GM18907 (cell line): Measurements from ENCODE around the gene UBAC2.
"Not testable (repeated sequence)": the region's sequence is repeated elsewhere in the genome, so short reads cannot be mapped to it uniquely, and the experiment has no call there.

Source experiments
- ATAC-seq: cut with Tn5 transposase; IDR thresholded peaks from one replicate; pipeline ENCODE4 v1.9.1; 2021; ENCODE audit warnings: mild to moderate bottlenecking, moderate library complexity; ENCODE audit not compliant: unreplicated experiment

The UBAC2 gene

DNA sequence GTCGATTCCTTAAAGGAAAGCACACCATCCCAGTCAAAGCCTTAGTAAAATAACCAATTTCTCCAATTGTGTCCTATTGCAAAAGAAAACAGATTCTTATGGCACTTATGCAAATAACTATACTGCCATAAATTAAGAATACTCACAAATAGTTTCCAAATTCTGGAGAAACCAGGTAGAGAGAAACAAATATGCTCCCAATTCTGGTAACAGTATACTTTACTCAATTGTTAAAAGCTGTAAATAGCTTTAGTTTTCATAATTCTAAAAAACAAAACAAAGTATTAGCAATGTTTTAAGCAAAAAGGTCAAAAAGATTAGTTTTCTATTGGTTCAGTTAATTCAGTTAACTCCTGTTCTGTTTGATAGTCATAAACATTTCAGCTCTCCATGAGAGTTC lies 18.2 kb upstream of the UBAC2 start:
- no peak for ATAC-seq

DNA sequence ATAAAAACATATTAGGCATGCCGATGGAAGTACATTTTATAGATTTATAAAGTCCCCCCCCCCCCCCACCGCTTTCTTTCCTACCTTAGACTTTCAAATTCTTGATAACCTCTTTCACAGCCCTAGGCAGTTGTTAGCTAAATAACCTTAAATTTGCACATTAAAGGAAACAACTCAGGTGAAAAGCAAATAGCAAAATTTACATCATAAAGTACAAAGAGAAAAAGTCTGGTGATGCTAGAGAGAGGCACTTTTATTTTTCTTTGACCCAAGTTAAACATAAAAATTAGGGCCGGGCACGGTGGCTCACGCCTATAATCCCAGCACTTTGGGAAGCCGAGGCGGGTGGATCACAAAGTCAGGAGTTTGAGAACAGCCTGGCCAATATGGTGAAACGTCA lies 15.0 kb upstream of the UBAC2 start:
- ATAC-seq = no peak

DNA sequence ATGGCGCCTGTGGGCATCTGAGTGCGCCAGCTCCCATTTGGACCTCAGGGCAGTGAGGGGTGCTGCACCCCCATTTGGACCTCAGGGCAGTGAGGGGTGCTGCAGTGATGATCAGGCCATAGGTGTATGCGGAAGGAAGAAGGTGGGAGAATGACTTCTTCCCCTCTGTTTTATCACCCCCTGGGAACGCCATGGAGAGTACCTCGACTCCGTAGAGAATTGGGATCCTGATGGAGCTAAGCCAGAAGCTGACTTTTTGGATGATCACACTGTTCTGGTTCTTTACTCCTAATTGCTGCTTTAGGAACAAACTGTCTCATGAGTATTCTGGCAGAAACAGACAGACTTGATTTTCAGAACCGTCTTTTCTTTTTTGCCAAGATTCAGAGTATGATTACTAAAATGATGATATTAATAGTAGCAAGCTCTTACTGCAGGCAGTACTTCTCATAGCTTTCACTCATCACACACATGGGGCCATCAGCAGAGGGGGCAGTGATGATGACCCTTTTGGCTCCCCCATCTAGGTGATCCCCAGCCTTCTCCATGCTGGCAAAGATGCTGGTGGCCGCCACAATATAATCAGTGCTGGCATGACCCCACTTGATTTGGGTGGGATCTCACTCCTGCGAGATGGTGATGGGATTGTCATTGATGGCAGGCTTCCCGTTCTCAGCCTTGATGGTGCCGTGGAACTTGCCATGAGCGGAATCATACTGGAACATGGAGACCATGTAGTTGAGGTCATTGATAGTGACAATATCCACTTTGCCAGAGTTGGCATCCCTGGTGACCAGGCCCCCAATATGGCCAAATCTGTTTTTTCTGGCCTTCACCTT lies 10.3 kb upstream of the UBAC2 start:
- ATAC-seq = no peak

DNA sequence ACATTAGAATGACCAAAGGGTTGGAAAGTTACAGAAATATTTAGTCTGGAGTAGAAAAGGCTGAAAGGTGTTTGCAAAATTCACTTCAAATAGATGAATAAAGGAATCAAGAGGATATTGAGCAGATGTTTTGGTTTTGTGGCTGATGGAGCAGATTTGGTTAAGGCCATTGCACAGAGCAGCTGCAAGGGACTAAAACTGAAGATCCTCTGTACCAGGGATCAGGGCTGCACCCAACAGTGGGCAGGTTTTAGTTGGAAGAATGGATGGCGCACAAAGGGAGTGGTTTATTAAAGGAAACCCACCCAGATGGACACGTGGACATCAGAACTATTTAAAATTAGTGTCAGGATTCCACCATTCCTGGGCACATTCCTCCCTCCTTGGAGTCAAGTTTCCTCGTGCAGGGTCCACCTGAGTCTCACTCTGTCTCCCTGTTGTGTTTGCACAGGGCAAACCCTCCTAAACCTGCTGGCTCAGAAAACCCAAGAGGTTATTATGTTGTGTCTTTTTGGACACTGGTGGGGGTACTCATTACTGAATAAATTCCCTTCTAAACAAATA lies 9.2 kb upstream of the UBAC2 start:
- ATAC-seq = no peak

DNA sequence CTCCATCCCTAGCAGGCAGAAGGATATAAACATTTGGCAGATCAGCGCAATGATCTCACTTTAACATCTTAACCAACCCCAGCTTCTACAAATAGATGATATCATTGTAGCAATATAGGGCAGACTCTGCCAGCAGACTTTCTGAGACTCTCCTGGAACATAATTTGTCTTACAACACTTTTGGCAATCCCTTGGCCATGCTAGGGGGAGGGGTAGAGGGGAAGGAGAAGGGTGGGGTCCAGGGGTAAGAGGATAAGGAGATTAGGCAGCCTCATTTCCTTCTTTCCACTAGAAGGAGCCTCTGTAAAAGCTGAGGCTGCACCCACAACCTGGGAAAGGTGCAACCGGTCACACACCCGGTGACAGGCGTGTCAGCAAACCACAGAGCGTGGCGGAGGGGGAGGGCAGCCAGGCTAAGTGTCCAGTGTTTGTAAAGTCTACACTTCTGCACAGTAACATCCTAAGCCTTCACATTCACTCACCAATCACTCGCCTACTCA lies 8.7 kb upstream of the UBAC2 start:
- no peak for ATAC-seq

DNA sequence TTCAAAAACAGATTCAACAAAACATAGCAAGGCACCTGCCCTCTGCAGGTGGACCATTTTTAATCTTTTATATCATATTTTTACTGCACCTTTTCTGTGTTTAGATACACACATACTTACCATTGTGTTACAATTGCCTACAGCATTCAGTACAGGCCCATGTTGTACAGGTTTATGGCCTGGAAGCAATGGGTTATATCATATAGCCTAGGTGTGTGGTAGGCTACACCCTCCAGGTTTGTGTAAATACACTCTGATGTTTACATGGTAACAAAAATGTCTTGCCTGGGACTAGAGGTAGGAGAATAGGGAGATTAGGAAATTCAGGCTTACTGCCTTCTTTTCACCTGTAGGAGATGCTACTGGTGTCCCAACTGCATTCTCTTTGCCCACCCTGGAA lies 8.2 kb upstream of the UBAC2 start:
- ATAC-seq = no peak

DNA sequence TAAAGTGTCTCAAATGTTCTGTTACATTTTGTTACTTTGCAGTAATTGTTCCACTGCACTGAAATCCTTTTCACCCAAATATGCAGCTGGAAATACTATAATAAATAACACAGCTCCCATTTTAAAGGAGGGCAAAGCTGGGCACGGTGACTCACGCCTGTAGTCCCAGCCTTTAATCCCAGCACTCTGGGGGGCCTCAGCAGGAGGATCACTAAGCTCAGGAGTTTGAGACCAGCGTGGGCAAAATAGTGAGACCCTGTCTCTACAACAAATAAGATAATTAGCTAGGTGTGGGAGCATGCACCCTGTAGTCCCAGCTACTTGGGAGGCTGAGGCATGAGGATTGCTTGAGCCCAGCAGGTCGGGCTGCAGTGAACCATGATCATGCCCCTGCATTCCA lies 7.5 kb upstream of the UBAC2 start:
- no peak for ATAC-seq

DNA sequence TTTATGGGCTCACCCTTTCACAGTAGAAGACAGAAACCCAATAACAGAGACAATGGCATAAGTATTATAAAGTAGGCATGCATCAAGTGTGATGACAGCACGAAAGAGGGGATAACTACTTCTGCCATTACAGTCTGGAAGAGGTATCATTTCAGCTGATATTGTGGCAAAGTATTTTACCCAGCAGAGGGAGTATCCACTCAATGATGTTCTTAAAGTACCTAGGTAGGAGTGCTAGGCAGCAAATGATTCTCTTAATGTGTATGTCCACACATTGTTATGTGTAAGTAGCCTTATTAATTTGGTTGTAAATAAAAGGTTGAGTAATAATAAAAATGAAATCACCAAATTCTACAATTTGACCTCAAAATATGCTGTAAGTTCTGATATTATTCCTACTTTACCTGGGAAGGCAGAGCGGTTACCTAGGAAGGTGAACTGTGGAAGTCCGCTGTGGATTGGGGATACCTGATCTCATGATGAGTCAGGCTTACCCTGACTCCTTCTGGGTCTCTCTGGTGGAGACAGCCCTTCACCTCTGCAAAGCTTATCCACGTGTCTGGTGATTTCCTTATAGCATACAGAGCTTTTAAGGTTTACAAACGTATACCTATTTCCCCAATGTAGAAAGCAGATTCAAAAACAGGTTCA lies 4.1 kb upstream of the UBAC2 start:
- no peak for ATAC-seq

DNA sequence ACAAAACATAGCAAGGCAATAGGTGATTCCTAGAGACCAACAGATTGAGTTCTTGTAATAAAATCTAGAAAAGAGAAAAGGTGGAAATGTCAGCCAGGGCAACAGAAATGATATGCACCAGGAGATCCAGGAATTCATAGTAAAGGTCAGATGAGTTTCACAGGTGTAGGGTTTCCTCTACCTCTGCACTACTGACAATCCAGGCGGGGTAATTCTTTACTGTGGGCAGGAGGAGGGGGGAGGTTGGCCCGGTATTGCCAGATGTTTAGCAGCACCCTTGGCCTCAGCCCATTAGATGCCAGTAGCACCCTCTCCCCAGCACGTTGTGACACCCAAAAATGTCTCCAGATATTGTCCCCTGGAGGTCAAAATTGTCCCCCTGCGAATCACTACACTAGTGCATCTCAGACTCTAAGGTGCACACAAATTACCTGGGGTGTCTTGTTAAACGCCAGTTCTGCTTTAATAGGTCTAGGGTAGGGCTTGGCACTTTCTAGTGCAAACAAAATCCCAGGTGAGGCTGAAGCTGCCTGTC lies 3.5 kb upstream of the UBAC2 start:
- no peak for ATAC-seq

DNA sequence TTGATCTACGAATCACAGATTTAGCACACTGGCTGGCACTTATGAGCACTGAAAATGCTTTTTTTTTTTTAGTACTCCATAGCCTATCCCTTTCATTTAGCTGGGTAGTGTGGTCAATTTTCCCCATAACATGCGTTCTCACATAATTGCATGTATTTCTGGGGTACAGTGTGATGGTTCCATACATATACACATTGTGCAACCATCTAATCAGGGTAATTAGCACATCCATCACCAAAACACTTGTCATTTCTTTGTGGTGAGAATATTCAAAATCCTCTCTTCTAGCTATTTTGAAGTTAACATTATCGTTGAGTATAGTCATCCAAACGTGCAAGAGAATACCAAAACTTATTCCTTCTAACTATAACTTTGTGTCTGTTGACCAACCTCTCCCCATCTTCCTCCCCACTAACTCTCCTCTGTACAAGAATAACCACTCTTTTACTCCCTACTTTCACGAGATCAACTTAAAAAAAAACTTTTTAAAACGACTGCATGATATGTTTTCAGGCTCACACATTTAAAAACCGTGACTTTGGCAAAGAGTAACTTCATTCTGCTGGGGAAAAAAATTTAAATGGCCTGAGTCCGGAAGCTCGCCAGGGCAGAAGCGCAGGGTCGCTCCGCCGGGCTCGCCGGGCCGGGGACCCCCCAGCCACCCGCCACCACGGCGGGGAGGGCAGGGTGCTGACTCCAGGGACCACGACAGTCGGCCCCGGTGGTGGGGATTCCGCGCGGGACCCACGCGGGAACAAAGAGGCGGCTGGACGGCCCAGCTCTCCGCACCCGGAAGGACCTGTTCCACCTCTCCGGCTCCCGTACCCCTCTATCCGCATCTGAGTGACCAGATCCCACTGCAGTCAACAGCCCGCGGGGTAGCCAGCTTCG lies 868 bp upstream of the UBAC2 start:
- ATAC-seq = peak; percentile 4

DNA sequence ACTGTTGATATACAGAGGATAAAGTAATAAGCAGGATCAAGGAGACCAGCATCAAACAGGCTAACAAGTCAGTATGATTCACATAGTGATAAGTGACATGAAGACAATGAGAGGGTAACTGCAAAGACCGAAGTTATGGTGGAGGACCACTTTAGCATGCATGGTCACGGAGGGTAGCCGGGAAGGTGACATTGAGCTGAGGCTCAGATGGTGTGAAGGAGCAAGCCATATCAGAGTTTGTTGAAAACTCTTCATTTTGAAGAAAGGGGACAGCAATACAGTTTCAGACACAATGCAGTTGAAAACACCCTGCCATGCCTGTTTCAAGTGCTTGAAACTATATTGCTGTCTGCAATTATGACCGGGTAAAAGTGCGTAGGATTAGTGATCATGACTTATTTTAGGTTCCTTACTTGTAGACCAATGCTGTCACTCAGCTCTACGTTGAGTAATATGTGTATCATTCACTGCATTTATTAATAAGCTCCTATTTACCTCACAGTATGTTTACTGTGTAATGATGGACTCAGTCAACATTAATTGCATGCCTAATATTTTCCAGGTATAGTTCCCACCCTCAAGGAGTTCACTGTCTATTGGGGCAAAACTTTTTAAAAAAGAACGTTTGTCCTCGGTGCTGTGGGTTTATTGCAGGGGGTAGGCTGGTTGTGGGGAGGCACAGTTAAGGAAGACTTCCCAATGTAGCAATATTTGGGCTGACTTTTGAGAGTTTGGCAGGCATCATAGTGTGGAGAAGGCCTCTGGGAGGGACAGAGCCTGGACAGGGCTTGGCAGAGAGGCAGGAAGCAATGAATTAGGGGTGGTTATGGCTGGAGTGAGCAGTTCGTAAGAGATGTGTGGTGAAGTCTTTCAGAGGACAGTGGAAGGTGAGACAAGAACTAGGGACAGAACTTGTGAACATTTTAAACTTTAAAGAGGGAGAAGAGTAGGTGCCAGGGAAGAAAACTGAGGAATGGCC lies 3.2 kb downstream of the UBAC2 start:
- no peak for ATAC-seq

DNA sequence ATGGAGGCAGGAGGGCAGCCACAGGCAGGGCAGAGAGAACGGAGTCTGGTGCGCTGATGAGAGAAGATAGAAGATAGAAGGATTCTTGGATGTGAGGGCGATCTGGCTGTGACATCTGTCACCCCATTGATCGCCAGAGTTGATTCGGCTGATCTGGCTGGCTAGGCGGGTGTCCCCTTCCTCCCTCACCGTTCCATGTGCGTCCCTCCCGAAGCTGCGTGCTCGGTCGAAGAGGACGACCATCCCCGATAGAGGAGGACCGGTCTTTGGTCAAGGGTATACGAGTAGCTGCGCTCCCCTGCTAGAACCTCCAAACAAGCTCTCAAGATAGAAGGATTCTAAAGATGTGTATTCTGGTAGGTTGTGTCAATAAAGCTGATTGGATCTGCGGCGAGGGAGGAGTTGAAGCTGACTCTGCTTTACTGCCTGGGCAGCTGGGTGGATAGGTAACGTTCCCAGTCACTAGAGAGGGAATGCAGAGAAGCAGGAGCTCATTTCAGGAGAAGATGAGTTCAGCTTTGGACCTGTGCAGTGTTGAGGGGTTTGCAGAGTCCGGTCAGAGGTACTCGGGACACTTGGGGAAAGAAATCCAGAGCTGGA lies 5.1 kb downstream of the UBAC2 start:
- no peak for ATAC-seq

DNA sequence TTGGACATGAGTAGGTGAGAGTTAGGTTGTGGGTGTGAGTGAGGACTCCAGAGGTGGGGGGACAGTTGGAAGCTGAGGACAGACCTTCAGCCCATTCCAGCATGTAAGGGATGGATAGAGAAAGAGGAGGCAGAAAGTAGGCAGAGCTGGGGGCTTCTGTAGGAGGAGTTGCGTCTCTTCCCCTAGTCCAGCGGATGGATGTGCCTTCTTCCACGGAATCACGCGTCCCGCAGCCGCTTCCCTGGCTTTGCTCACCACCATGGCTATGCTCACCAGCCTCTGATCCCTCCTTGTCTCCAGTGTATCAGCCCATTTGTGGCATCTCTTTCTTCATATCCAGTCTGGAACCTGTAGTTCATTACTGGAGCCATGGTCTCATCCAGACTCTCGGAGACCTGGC lies 5.6 kb downstream of the UBAC2 start:
- ATAC-seq = no peak

DNA sequence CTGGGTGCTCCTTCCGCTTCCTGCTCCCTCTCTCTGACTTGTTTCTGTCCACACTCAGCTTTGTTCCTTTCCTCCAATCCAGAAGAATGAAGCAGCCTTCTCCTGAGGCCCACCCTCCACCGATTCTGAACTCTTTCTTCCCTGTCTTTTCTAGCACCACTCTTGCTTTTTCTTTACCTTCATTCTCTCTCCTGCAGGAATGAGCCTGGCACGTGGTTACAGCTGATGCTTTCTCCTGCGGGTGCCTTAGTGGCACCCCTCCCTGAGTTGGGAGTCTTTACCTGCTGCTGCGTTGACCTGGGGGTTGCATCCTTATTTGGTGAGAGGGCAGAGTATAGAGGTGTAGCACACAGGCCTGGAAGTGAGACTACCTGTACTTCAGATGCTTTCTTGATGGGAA lies 6.2 kb downstream of the UBAC2 start:
- ATAC-seq = no peak

DNA sequence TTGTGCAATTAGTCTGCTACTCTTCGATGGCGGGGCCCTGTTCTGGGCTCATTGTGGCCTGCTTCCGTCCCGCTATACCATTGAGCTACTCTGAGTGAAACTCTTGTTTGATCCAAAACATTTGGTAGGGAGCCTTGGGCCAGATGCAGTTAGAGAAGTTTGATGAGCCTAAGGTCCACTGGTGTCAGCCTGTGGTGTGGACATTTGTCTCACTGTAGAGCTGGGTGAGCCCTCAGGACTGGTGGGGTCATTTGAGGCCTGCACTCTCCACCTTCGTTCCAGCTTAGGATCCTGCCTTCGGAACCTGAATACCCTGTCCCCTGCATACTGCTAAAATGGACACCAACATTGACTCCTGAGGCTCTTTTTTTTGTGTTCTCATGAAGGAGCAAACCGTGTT lies 6.9 kb downstream of the UBAC2 start:
- ATAC-seq = no peak

DNA sequence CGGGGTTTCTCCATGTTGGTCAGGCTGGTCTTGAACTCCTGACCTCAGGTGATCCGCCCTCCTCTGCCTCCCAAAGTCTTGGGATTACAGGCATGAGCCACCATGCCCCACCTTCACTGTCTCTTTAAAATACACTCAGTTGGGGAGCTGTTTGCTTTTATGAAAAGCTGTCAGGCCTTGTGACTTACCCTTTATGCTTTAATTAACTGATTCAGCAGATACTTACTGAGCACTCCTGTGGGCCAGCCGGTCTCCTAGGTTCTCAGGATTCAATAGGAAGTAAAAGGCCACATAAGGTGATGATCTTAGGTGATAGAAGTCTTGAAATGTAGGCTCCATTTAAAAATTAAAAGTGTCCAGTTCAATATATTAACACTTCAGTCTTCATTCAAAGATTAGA lies 7.5 kb downstream of the UBAC2 start:
- ATAC-seq = no peak

DNA sequence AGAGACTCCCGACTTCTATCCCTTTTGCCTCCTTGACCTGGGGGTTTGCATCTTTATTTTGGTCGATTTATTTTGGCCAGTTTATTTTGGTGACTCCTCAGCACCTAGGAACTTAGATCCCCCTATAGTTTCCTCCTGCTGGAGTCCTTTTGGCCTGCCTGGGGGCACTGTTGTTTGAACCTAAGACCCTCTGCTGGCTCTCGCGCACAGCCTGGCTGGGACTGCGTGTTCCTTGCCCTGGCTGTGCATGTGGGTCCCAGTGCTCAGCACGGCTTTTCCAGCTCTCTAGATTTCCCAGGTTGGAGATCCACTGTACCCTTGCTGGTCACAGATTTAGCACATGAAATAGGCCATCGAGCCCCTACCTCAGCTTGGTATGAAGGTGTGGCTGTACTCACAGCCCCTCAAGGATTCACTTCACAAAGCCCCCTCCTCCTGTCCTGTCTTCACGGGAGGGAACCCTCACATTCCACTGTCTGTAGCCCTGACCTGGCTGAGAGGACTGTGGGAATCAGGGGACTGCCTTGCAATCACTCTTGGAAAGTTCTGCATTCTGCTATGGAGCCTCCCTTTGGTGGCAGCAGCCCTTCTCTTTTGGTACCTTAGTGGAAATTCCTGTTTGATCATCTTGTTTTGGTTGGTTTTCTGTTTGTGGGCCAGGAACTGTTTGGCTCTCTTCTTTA lies 8.3 kb downstream of the UBAC2 start:
- ATAC-seq = no peak

DNA sequence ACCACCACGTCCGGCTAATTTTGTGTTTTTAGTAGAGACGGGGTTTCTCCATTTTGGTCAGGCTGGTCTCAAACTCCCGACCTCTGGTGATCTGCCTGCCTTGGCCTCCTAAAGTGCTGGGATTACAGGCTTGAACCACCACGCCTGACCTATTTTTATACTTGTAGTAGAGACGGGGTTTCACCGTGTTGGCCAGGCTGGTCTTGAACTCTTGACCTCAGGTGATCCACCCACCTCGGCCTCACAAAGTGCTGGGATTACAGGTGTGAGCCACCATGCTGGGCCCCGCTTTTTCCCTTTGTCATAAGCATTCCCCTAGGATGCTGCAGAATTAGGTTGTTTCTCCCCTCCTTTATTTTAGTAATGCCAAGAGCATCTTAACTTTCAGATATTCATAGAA lies 10.0 kb downstream of the UBAC2 start:
- not testable (repeated sequence) for ATAC-seq
